Gastrocnemius medialis (tissue), 4 donors: ENCODE results near the gene PADI4. TPM values are rescaled to one million over a fixed set of nuclear protein-coding genes. Genes with fewer than 3 reads are reported as not detected.

Source experiments
- ATAC-seq, 2 donors: fragments of 150-250 bp; one replicate each; pipeline ENCODE4 v1.9.1; 2016
- DNase-seq, 2 donors: peaks; one replicate each; pipeline ENCODE4 v3.0.0-alpha.2; 2019
- H3K27ac ChIP-seq, 4 donors: fragments of 200-600 bp; sonication (generic); 1 replicate in 1 of 4; 2 replicates in 3 of 4; pipeline ENCODE4 v1.5.1; 2016 to 2018; ENCODE audit warnings: mild to moderate bottlenecking in 2 of 4, moderate library complexity in 1 of 4
- H3K27me3 ChIP-seq, 3 donors: fragments of 200-600 bp; sonication (generic) in 2 of 3; 1 replicate in 1 of 3; 2 replicates in 2 of 3; pipeline versions ENCODE4 v1.5.1 to v1.6.0; 2016 to 2019; ENCODE audit warnings: mild to moderate bottlenecking in 1 of 3, moderate library complexity in 1 of 3
- H3K36me3 ChIP-seq, 2 donors: fragments of 200-600 bp; sonication (generic) in 1 of 2; one replicate each; pipeline ENCODE4 v1.5.1; 2017 to 2018
- H3K4me1 ChIP-seq, 2 donors: fragments of 200-600 bp; sonication (generic) in 1 of 2; one replicate each; pipeline ENCODE4 v1.5.1; 2016 to 2017; ENCODE audit warnings: mild to moderate bottlenecking in 2 of 2
- H3K4me3 ChIP-seq, 4 donors: fragments of 200-600 bp; sonication (generic) in 3 of 4; 1 replicate in 1 of 4; 2 replicates in 3 of 4; pipeline ENCODE4 v1.5.1; 2016 to 2019; ENCODE audit warnings: mild to moderate bottlenecking in 2 of 4
- H3K9me3 ChIP-seq, 3 donors: fragments of 200-600 bp; sonication (generic) in 2 of 3; 1 replicate in 1 of 3; 2 replicates in 2 of 3; pipeline ENCODE4 v1.5.1; 2016 to 2019
- POLR2A ChIP-seq, 2 donors: fragments of 450-650 bp; IDR thresholded peaks; one replicate each; pipeline ENCODE4 v1.6.1; 2017; ENCODE audit warnings: antibody characterized with exemption in 2 of 2, mild to moderate bottlenecking in 2 of 2, moderate library complexity in 2 of 2
- in situ Hi-C, 4 donors: fragments of 200-750 bp; cut with MboI; loops; one replicate each; pipeline versions ENCODE4 v1.15.0 to v1.8.0; 2017; ENCODE audit warnings: low sequenced_read_pairs in 4 of 4
- intact Hi-C: fragments of 100-400 bp; cut with DNase I; formaldehyde crosslinking; loops from one replicate; pipeline ENCODE4 v1.15.1; 2023; ENCODE audit warnings: low total_unique reads
- total RNA-seq, 4 donors: library from RNA; depleted of rRNA; stranded (reverse); fragments of >200 nt; gene quantifications; one replicate each; pipeline versions ENCODE4 v1.1.0 to v1.2.3, GENCODE V29; 2016
- TF ChIP-seq, protein P1 (sequence below), 5 experiments: fragments of 450-650 bp in 3 of 5; fragments of 200-600 bp in 2 of 5; sonication (generic) in 2 of 5; IDR thresholded peaks in 4 of 5; conservative IDR thresholded peaks in 1 of 5; 1 replicate in 4 of 5; 2 replicates in 1 of 5; pipeline ENCODE4 v1.5.1; 2016 to 2019; ENCODE audit warnings: antibody characterized with exemption in 5 of 5, mild to moderate bottlenecking in 3 of 5, moderate library complexity in 3 of 5

Gene PADI4, protein sequence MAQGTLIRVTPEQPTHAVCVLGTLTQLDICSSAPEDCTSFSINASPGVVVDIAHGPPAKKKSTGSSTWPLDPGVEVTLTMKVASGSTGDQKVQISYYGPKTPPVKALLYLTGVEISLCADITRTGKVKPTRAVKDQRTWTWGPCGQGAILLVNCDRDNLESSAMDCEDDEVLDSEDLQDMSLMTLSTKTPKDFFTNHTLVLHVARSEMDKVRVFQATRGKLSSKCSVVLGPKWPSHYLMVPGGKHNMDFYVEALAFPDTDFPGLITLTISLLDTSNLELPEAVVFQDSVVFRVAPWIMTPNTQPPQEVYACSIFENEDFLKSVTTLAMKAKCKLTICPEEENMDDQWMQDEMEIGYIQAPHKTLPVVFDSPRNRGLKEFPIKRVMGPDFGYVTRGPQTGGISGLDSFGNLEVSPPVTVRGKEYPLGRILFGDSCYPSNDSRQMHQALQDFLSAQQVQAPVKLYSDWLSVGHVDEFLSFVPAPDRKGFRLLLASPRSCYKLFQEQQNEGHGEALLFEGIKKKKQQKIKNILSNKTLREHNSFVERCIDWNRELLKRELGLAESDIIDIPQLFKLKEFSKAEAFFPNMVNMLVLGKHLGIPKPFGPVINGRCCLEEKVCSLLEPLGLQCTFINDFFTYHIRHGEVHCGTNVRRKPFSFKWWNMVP
- not detected for total RNA-seq

DNA sequence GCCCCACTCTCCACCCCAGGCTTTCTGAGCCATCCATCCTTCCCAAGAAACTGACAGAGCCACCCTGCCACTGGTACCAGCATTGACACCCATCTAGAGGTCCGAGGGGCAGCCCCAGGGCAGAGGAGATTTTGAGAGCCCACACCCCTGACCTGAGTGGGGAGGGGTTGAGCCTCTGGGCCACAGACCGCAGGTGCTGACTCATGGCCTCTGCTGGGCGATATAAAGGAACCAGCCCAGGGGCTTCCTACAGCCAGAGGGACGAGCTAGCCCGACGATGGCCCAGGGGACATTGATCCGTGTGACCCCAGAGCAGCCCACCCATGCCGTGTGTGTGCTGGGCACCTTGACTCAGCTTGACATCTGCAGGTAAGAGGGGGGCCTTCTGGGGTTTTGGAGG, at the start of gene PADI4:
Gene PADI4, plus strand, starts transcription at position 252 of the 400 bp plus-strand sequence. Its CDS starts 26 bp downstream, at position 278.
- peaks cover 16 to 22% (median 21%) of the 10 kb centered on the region in 3 donors for H3K27me3 ChIP-seq
- in situ Hi-C loops: no loop called here
- H3K4me3 ChIP-seq: no peak within 1 kb of the TSS
- intact Hi-C loops: no loop called here
- no peak within 1 kb of the TSS for H3K27ac ChIP-seq
- TF ChIP-seq, protein P1, sequence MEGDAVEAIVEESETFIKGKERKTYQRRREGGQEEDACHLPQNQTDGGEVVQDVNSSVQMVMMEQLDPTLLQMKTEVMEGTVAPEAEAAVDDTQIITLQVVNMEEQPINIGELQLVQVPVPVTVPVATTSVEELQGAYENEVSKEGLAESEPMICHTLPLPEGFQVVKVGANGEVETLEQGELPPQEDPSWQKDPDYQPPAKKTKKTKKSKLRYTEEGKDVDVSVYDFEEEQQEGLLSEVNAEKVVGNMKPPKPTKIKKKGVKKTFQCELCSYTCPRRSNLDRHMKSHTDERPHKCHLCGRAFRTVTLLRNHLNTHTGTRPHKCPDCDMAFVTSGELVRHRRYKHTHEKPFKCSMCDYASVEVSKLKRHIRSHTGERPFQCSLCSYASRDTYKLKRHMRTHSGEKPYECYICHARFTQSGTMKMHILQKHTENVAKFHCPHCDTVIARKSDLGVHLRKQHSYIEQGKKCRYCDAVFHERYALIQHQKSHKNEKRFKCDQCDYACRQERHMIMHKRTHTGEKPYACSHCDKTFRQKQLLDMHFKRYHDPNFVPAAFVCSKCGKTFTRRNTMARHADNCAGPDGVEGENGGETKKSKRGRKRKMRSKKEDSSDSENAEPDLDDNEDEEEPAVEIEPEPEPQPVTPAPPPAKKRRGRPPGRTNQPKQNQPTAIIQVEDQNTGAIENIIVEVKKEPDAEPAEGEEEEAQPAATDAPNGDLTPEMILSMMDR (IDR thresholded peaks at IDR 0.05 in 4 of 5, conservative IDR thresholded peaks at IDR 0.05 in 1 of 5): no peak
- no peak for TF ChIP-seq POLR2A (IDR thresholded peaks at IDR 0.05)
- ATAC-seq (no peak), DNase-seq (no peak)
- H3K9me3 ChIP-seq: no peaks in the 10 kb centered on the region
- no peaks in the 10 kb centered on the region for H3K4me1 ChIP-seq
- no peaks in the 10 kb centered on the region for H3K36me3 ChIP-seq

DNA sequence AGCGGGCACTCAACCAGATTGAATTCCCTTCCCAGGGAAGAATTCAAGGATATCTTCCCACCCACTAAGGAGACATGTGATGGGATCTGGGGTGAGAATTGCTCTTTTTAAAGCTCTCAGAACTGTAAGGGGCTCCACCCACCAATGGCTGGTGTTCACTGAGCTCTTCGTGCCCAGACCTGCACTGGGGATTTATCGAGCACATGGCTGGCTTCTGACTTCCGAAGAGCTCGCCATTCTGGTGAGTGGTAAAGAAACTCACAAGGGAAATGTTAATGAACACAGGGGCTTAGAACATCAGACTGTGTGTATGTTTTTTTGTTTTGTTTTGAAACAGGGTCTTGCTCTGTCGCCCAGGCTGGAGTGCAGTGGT, 49.3 kb upstream of the PADI4 start:
- Histone ChIP-seq H3K27ac (no peak overlapping the region), H3K9me3 (no peaks in the 10 kb centered on the region), H3K27me3 (peaks cover 4 to 28% (median 5%) of the 10 kb centered on the region in 3 donors), H3K36me3 (no peaks in the 10 kb centered on the region), H3K4me3 (no peak overlapping the region), H3K4me1 (no peaks in the 10 kb centered on the region)
- TF ChIP-seq, protein P1 (IDR thresholded peaks at IDR 0.05 in 4 of 5, conservative IDR thresholded peaks at IDR 0.05 in 1 of 5): no peak
- no peak for TF ChIP-seq POLR2A (IDR thresholded peaks at IDR 0.05)
- in situ Hi-C loops (no loop called here), intact Hi-C loops (no loop called here)
- DNase-seq (no peak), ATAC-seq (no peak)

DNA sequence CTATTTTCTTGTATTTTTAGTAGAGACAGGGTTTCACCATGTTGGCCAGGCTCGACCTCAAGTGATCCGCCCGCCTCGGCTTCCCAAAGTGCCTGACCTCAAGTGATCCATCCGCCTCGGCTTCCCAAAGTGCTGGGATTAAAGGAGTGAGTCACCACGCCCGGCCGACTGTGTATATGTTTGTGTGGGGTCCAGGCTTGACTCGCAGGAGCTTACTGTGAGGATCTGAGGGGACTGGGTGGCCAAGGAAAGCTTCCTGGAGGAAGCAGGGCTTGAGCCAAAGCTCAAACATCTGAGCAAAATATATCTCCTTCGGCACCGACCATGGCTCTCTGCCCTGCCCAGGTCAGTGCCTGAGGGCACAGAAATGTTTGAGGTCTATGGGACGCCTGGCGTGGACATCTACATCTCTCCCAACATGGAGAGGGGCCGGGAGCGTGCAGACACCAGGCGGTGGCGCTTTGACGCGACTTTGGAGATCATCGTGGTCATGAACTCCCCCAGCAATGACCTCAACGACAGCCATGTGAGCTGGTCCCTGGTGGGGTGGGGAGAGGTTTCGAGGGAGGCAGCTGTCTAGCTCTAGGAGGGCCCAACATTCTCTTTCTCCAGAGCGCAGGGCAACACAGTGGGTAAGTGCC, 48.6 kb upstream of the PADI4 start:
- H3K4me3 ChIP-seq: no peak overlapping the region
- TF ChIP-seq POLR2A (IDR thresholded peaks at IDR 0.05): no peak
- no peaks in the 10 kb centered on the region for H3K4me1 ChIP-seq
- ATAC-seq: no peak
- no peak for DNase-seq
- intact Hi-C loops (no loop called here), in situ Hi-C loops (no loop called here)
- peaks cover 4 to 28% (median 5%) of the 10 kb centered on the region in 3 donors for H3K27me3 ChIP-seq
- H3K36me3 ChIP-seq: no peaks in the 10 kb centered on the region
- H3K27ac ChIP-seq: no peak overlapping the region
- no peaks in the 10 kb centered on the region for H3K9me3 ChIP-seq

DNA sequence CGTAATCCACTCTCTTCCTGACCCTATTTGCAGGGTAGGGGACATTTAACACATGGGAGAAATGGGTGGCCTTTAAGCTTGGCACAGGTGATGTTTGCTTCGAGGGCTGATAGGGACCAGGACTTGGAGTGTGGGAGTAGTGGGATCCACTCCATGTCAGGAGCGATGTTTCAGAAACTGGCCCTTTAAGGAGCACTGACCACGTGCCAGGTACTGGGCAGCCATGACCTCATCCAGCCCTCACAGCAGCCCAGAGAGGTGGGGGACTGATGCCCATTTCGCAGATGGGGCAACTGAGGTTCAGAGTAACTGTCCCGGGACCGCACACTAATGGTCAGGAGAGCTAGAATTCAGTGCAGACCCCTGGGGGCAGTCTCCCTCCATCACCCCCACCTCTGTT, 47.7 kb upstream of the PADI4 start:
- ATAC-seq (no peak), DNase-seq (no peak)
- Histone ChIP-seq H3K27me3 (peaks cover 4 to 25% (median 5%) of the 10 kb centered on the region in 3 donors), H3K36me3 (no peaks in the 10 kb centered on the region), H3K9me3 (no peaks in the 10 kb centered on the region), H3K4me1 (no peaks in the 10 kb centered on the region), H3K4me3 (no peak overlapping the region), H3K27ac (no peak overlapping the region)
- intact Hi-C loops (no loop called here), in situ Hi-C loops (no loop called here)
- TF ChIP-seq, protein P1 (IDR thresholded peaks at IDR 0.05 in 4 of 5, conservative IDR thresholded peaks at IDR 0.05 in 1 of 5): no peak
- TF ChIP-seq POLR2A (IDR thresholded peaks at IDR 0.05): no peak

DNA sequence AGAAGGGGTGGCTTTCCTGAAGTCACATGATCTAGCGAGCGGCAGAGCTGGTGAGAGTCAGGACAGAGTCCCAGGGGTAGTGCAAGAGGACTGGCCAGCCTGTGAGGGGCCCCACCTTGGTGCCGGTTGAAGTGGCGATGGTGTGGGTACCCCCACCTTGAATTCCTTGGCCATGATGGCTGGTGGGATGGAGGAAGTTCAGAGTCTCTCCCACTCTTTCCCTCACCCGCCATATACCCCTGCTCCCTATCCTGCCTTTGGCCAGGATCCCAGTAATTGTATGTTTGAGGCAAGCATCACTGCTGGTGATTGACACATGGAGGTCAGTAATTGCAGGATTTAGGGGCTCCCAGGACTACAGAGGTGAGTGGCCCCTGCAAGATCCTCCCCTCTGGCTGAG, 47.3 kb upstream of the PADI4 start:
- Histone ChIP-seq H3K27ac (no peak overlapping the region), H3K4me3 (no peak overlapping the region), H3K27me3 (peaks cover 4 to 25% (median 5%) of the 10 kb centered on the region in 3 donors), H3K9me3 (no peaks in the 10 kb centered on the region), H3K36me3 (no peaks in the 10 kb centered on the region), H3K4me1 (no peaks in the 10 kb centered on the region)
- intact Hi-C loops: no loop called here
- no peak for TF ChIP-seq POLR2A (IDR thresholded peaks at IDR 0.05)
- TF ChIP-seq, protein P1 (IDR thresholded peaks at IDR 0.05 in 4 of 5, conservative IDR thresholded peaks at IDR 0.05 in 1 of 5): no peak
- in situ Hi-C loops: no loop called here
- no peak for ATAC-seq
- no peak for DNase-seq
